ENCODE data around the gene MMP21. TPM values are rescaled to one million over a fixed set of nuclear protein-coding genes. Genes with fewer than 3 reads are reported as not detected.

Gene MMP21
- total RNA-seq, 1 experiment from 2014 or later, result not detected

DNA sequence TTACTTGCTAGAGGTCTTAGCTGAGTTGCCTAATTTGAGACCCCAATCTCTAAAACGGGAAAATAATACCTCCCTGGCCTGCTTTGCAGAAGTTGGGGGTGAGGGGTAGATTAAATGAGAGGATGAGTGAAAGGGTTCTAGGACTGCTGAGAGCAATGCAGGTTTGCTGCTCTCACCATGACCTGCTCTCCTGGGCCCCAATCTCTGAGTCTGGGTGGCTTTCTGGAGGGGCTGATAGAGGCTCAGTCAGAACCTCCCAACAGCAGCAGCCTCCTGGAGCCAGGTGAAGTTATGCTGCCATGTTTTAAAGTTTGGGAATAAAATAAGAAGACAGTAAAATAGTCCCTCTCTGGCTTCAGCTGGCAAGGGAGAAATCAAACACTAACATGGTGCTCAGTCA is 40.1 kb upstream of the MMP21 start:
- Histone ChIP-seq H3K9ac (ENCODE audit: low read length) (no peak overlapping the region), H3K9me2 (replicated peaks; ENCODE audit: insufficient read depth, low read length) (no peaks in the 10 kb centered on the region), H3K79me2 (ENCODE audit: low read length) (no peaks in the 10 kb centered on the region), H3K4me1 (ENCODE audit: low read length) (peaks cover 2% of the 10 kb centered on the region), H3K9me3 (ENCODE audit: low read length) (no peaks in the 10 kb centered on the region), H3K4me3 (ENCODE audit: low read length) (no peak overlapping the region), H3K36me3 (ENCODE audit: insufficient read depth, low read length) (peaks cover 29% of the 10 kb centered on the region), H3K4me2 (ENCODE audit: low read depth, low read length, poor library complexity, severe bottlenecking) (no peak overlapping the region), H2AFZ (ENCODE audit: low read length) (no peak overlapping the region), H3K27ac (ENCODE audit: low read length) (no peak overlapping the region), H3K27me3 (ENCODE audit: low read length) (no peaks in the 10 kb centered on the region), H4K20me1 (ENCODE audit: insufficient read depth, low read depth, low read length) (no peaks in the 10 kb centered on the region)
- no peak for DNase-seq

DNA sequence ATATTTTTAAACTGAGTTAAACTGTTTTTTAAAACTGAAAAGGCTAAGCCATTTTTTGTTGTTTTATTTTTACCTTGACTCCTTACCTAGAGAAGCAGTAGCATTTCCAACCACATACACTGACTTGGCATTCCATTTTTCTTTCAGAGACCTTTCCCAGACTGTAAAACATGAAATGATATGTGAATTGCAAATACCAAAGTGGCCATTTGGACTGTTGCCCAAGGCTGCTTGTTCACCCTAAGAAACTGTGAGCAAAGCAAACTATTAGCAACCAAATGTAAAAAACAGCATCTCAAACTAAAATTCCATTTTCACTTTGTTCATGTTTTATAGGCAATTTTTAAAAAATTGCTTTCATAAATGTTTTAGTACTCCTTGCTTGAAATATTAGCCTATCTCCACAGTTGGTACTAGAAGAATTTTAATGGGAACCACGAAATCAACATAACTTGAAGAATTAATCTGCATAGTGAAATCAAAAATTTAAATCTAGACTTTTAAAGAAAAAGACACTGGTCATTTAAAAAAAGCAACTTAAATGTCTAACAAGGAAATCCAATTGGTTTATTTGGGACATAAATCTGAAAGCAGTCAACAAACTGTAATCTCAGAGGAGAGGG is 36.6 kb upstream of the MMP21 start:
- Histone ChIP-seq H3K36me3 (ENCODE audit: insufficient read depth, low read length) (peaks cover 48% of the 10 kb centered on the region), H3K79me2 (ENCODE audit: low read length) (no peaks in the 10 kb centered on the region), H3K9me2 (replicated peaks; ENCODE audit: insufficient read depth, low read length) (no peaks in the 10 kb centered on the region), H3K9me3 (ENCODE audit: low read length) (no peaks in the 10 kb centered on the region), H3K27me3 (ENCODE audit: low read length) (no peaks in the 10 kb centered on the region), H3K9ac (ENCODE audit: low read length) (no peak overlapping the region), H3K4me2 (ENCODE audit: low read depth, low read length, poor library complexity, severe bottlenecking) (no peak overlapping the region), H3K4me1 (ENCODE audit: low read length) (no peaks in the 10 kb centered on the region), H2AFZ (ENCODE audit: low read length) (no peak overlapping the region), H3K27ac (ENCODE audit: low read length) (no peak overlapping the region), H4K20me1 (ENCODE audit: insufficient read depth, low read depth, low read length) (no peaks in the 10 kb centered on the region), H3K4me3 (ENCODE audit: low read length) (no peak overlapping the region)
- no peak for DNase-seq

DNA sequence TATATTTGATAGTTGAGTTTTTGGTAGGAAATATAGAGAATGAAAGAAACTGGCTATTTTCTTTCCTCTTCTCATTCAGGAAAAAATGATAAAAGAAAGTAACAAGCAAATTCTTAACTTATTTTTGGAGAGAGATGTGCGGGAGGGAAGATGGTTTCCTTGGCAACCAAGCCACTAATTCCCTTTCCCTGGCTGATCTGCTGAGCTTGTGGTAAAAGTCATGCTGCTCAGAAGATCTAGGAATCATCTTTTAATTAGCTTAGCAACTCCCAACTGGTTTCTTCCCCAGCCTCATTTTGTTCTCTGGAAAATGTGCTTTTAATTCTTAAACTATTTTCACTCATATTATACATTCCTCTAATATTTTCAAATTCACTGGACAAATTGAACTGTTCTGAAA is 35.6 kb upstream of the MMP21 start:
- Histone ChIP-seq H3K4me3 (ENCODE audit: low read length) (no peak overlapping the region), H3K4me2 (ENCODE audit: low read depth, low read length, poor library complexity, severe bottlenecking) (no peak overlapping the region), H2AFZ (ENCODE audit: low read length) (no peak overlapping the region), H3K79me2 (ENCODE audit: low read length) (no peaks in the 10 kb centered on the region), H3K4me1 (ENCODE audit: low read length) (no peaks in the 10 kb centered on the region), H3K27me3 (ENCODE audit: low read length) (no peaks in the 10 kb centered on the region), H4K20me1 (ENCODE audit: insufficient read depth, low read depth, low read length) (no peaks in the 10 kb centered on the region), H3K36me3 (ENCODE audit: insufficient read depth, low read length) (peaks cover 51% of the 10 kb centered on the region), H3K9me2 (replicated peaks; ENCODE audit: insufficient read depth, low read length) (no peaks in the 10 kb centered on the region), H3K9me3 (ENCODE audit: low read length) (no peaks in the 10 kb centered on the region), H3K27ac (ENCODE audit: low read length) (no peak overlapping the region), H3K9ac (ENCODE audit: low read length) (no peak overlapping the region)
- DNase-seq, result no peak

DNA sequence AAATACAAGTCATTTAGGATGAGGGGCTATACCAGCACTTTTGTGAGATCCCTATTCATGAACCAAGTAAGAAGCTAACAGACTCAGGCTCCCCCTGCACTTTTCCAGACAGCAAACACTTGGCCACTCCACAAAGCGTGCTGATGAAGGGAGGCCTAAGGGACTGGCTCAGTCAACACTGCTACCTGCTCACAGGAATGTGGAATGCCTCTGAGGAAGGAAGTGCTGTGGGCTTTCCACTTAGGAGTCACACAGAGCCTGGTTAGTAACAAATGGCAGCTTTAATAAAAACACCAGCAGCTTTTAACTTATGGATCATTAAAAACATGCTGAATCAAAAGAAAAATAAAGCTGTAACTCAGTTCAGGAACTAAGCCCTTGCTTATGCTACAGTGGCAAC is 32.4 kb upstream of the MMP21 start:
- no peaks in the 10 kb centered on the region for H3K4me1 ChIP-seq (ENCODE audit: low read length)
- no peak overlapping the region for H3K4me2 ChIP-seq (ENCODE audit: low read depth, low read length, poor library complexity, severe bottlenecking)
- H3K9ac ChIP-seq (ENCODE audit: low read length), result no peak overlapping the region
- no peak overlapping the region for H3K4me3 ChIP-seq (ENCODE audit: low read length)
- no peaks in the 10 kb centered on the region for H3K79me2 ChIP-seq (ENCODE audit: low read length)
- no peaks in the 10 kb centered on the region for H4K20me1 ChIP-seq (ENCODE audit: insufficient read depth, low read depth, low read length)
- H3K36me3 ChIP-seq (ENCODE audit: insufficient read depth, low read length), result peaks cover 43% of the 10 kb centered on the region
- DNase-seq, result no peak
- no peak overlapping the region for H2AFZ ChIP-seq (ENCODE audit: low read length)
- H3K27me3 ChIP-seq (ENCODE audit: low read length), result no peaks in the 10 kb centered on the region
- H3K27ac ChIP-seq (ENCODE audit: low read length), result no peak overlapping the region
- no peaks in the 10 kb centered on the region for H3K9me2 ChIP-seq (replicated peaks; ENCODE audit: insufficient read depth, low read length)
- H3K9me3 ChIP-seq (ENCODE audit: low read length), result no peaks in the 10 kb centered on the region

DNA sequence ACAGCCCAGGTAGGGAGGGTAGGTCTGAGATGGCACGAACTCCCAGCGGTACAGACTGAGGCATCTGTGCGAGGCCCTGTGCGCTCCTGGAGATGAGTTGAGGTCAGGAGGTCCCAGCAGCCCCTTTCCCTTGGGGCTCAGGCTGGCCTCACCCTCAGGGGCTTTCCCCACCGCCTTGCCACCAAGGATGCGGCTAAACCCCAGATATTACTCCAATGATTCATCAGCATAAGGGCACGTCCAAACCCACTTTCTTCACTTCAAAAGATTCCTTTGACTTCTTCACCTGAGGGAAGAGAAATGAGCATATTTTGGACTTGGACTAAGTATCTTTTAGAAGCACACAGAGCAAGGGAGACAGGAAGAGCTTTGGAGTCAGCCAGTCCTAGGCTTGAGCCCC is 27.1 kb upstream of the MMP21 start:
- H3K27me3 ChIP-seq (ENCODE audit: low read length), result no peaks in the 10 kb centered on the region
- peaks cover 6% of the 10 kb centered on the region; the same call in 1 of the 2 replicates for H3K36me3 ChIP-seq (ENCODE audit: insufficient read depth, low read length)
- no peaks in the 10 kb centered on the region for H4K20me1 ChIP-seq (ENCODE audit: insufficient read depth, low read depth, low read length)
- DNase-seq, result no peak
- H3K4me3 ChIP-seq (ENCODE audit: low read length), result no peak overlapping the region
- no peak overlapping the region for H3K9ac ChIP-seq (ENCODE audit: low read length)
- no peaks in the 10 kb centered on the region for H3K79me2 ChIP-seq (ENCODE audit: low read length)
- H3K27ac ChIP-seq (ENCODE audit: low read length), result no peak overlapping the region
- no peak overlapping the region for H2AFZ ChIP-seq (ENCODE audit: low read length)
- no peaks in the 10 kb centered on the region for H3K4me1 ChIP-seq (ENCODE audit: low read length)
- H3K9me3 ChIP-seq (ENCODE audit: low read length), result no peaks in the 10 kb centered on the region
- H3K4me2 ChIP-seq (ENCODE audit: low read depth, low read length, poor library complexity, severe bottlenecking), result no peak overlapping the region
- no peaks in the 10 kb centered on the region for H3K9me2 ChIP-seq (replicated peaks; ENCODE audit: insufficient read depth, low read length)

DNA sequence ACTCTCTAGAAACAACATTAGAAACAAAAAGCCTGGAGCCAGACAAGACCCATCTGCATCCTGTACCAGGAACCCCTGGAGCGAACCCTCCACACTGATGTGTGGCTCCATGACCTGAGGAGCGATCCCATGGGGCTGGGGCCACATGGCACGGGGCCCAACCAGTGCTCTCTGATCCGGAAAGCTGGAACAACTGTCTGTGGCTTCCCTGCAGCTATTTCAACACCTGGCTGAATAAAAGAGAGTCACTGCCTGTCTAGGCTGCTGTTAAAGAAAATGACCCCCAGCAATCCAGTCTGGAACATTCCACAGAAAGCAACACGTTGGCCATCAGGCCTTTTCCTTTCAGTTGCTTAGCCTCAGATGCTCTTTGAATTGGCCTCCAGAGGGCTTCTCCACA is 26.5 kb upstream of the MMP21 start:
- no peak for DNase-seq
- Histone ChIP-seq H3K4me2 (ENCODE audit: low read depth, low read length, poor library complexity, severe bottlenecking) (no peak overlapping the region), H3K9ac (ENCODE audit: low read length) (no peak overlapping the region), H3K79me2 (ENCODE audit: low read length) (no peaks in the 10 kb centered on the region), H3K27me3 (ENCODE audit: low read length) (no peaks in the 10 kb centered on the region), H4K20me1 (ENCODE audit: insufficient read depth, low read depth, low read length) (no peaks in the 10 kb centered on the region), H3K4me1 (ENCODE audit: low read length) (no peaks in the 10 kb centered on the region), H2AFZ (ENCODE audit: low read length) (no peak overlapping the region), H3K27ac (ENCODE audit: low read length) (no peak overlapping the region), H3K9me3 (ENCODE audit: low read length) (no peaks in the 10 kb centered on the region), H3K36me3 (ENCODE audit: insufficient read depth, low read length) (peaks cover 5% of the 10 kb centered on the region; the same call in 1 of the 2 replicates), H3K9me2 (replicated peaks; ENCODE audit: insufficient read depth, low read length) (no peaks in the 10 kb centered on the region), H3K4me3 (ENCODE audit: low read length) (no peak overlapping the region)

DNA sequence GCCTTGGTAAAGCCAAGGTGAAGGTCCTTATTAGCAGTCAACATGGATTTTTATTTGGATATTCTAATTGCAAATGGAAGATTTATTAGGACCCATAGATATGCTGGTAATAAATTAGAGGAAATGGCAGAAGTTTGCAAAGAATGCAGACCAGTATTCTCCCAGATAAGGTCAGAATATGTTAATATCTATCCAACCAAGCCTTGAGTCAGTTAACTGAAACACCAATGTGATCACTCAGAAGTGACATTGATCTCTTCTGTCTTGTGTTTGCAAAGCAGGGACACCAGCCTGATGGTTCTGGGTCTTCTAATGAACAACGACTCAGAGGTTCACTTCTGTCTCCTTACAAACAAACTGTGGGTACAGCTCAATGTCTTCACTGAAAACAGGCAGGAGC is 26.0 kb upstream of the MMP21 start:
- Histone ChIP-seq H2AFZ (ENCODE audit: low read length) (no peak overlapping the region), H3K79me2 (ENCODE audit: low read length) (no peaks in the 10 kb centered on the region), H3K4me1 (ENCODE audit: low read length) (no peaks in the 10 kb centered on the region), H4K20me1 (ENCODE audit: insufficient read depth, low read depth, low read length) (no peaks in the 10 kb centered on the region), H3K4me3 (ENCODE audit: low read length) (no peak overlapping the region), H3K9me2 (replicated peaks; ENCODE audit: insufficient read depth, low read length) (no peaks in the 10 kb centered on the region), H3K27ac (ENCODE audit: low read length) (no peak overlapping the region), H3K9me3 (ENCODE audit: low read length) (no peaks in the 10 kb centered on the region), H3K9ac (ENCODE audit: low read length) (no peak overlapping the region), H3K27me3 (ENCODE audit: low read length) (no peaks in the 10 kb centered on the region), H3K4me2 (ENCODE audit: low read depth, low read length, poor library complexity, severe bottlenecking) (no peak overlapping the region), H3K36me3 (ENCODE audit: insufficient read depth, low read length) (peaks cover 2% of the 10 kb centered on the region; the same call in 1 of the 2 replicates)
- DNase-seq, result no peak

DNA sequence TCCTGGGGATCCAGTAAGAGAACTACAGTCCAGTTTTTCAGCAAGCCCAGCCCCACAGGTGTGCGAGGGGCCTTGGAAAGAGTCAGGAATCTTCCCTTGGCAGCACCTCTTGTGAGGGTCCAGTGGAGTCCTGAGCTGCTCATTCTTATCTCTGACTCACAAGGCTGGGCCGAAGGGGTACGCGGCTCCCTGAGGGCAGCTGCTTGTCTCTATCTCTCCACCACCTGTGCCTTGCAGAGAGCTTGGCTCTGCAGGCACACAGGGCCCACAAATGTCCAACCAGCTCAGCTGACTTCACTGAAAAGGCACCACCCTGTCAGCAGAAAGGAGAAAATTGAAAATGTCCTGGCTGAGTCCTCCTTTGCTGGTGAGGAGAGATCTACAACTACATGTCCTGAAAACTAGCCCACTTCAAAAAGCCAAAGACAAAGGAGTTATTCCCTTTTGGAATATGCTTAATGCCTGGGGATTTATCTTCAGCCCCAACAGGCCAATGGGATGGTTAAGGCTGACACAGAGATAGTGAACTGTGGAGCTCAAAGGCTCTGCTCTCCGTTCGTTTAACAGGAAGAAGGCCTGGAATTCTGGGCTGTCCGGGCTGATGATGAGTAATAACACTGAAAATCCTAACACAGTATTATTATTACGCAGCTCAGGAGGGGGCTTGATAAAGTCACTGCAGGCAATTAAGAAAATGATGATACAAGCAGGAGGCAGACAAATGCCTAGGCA is 24.0 kb upstream of the MMP21 start:
- no peak overlapping the region for H3K9ac ChIP-seq (ENCODE audit: low read length)
- no peaks in the 10 kb centered on the region for H3K79me2 ChIP-seq (ENCODE audit: low read length)
- no peak for DNase-seq
- H3K27ac ChIP-seq (ENCODE audit: low read length), result no peak overlapping the region
- H4K20me1 ChIP-seq (ENCODE audit: insufficient read depth, low read depth, low read length), result no peaks in the 10 kb centered on the region
- H3K4me1 ChIP-seq (ENCODE audit: low read length), result no peaks in the 10 kb centered on the region
- H3K4me2 ChIP-seq (ENCODE audit: low read depth, low read length, poor library complexity, severe bottlenecking), result no peak overlapping the region
- H2AFZ ChIP-seq (ENCODE audit: low read length), result no peak overlapping the region
- peaks cover 2% of the 10 kb centered on the region; the same call in 1 of the 2 replicates for H3K36me3 ChIP-seq (ENCODE audit: insufficient read depth, low read length)
- H3K9me2 ChIP-seq (replicated peaks; ENCODE audit: insufficient read depth, low read length), result no peaks in the 10 kb centered on the region
- no peaks in the 10 kb centered on the region for H3K27me3 ChIP-seq (ENCODE audit: low read length)
- no peaks in the 10 kb centered on the region for H3K9me3 ChIP-seq (ENCODE audit: low read length)
- no peak overlapping the region for H3K4me3 ChIP-seq (ENCODE audit: low read length)

All from Karpas-422 (cell line).